HEK293 (cell line): ENCODE results near the gene MRPL14.

Experiments used
- CTCF ChIP-seq: fragments of 450-650 bp; formaldehyde crosslinking; IDR thresholded peaks from 2 replicates; pipeline ENCODE4 v1.5.1; 2016; ENCODE audit warnings: missing biosample characterization, missing genetic modification characterization
- KLF9 ChIP-seq: fragments of 450-650 bp; formaldehyde crosslinking; IDR thresholded peaks from 2 replicates; pipeline ENCODE4 v1.5.1; 2016; ENCODE audit warnings: missing biosample characterization, missing genetic modification characterization, low read depth
- REST ChIP-seq: fragments of 450-650 bp; formaldehyde crosslinking; IDR thresholded peaks from 2 replicates; pipeline ENCODE4 v1.5.1; 2016; ENCODE audit warnings: missing biosample characterization, missing genetic modification characterization
- TCF7L2 ChIP-seq: IDR thresholded peaks from 2 replicates; pipeline ENCODE4 v1.6.1; 2011; ENCODE audit warnings: low read depth, mild to moderate bottlenecking, inconsistent platforms, low read length, moderate library complexity, borderline replicate concordance
- YY1 ChIP-seq: fragments of 450-650 bp; formaldehyde crosslinking; IDR thresholded peaks from 2 replicates; pipeline ENCODE4 v1.5.1; 2018; ENCODE audit warnings: missing biosample characterization, missing genetic modification characterization
- ZNF146 ChIP-seq: fragments of 450-650 bp; formaldehyde crosslinking; IDR thresholded peaks from 2 replicates; pipeline ENCODE4 v1.5.1; 2016; ENCODE audit warnings: missing biosample characterization, missing genetic modification characterization
- ZNF274 ChIP-seq, 2 experiments: fragments of 200-500 bp in 1 of 2; fragments of 450-650 bp in 1 of 2; sonication (Bioruptor generic) in 1 of 2; formaldehyde crosslinking in 1 of 2; IDR thresholded peaks; 2 replicates each; pipeline versions ENCODE4 v1.5.1 to v1.6.1; 2014 to 2016; ENCODE audit warnings: borderline replicate concordance in 1 of 2, inconsistent platforms in 1 of 2, low read length in 1 of 2, missing biosample characterization in 1 of 2, missing genetic modification characterization in 1 of 2
- ZNF513 ChIP-seq: fragments of 450-650 bp; IDR thresholded peaks from 2 replicates; pipeline ENCODE4 v1.5.1; 2018; ENCODE audit warnings: missing biosample characterization, missing genetic modification characterization
- ZNF548 ChIP-seq: fragments of 450-650 bp; formaldehyde crosslinking; IDR thresholded peaks from 2 replicates; pipeline ENCODE4 v1.5.1; 2016; ENCODE audit warnings: missing biosample characterization, missing genetic modification characterization

- TF ChIP-seq CTCF (tag by site-specific recombination) = no peak
- no peak for TF ChIP-seq KLF9 (tag by site-specific recombination)
- no peak for TF ChIP-seq YY1
- TF ChIP-seq REST (tag by site-specific recombination) = no peak
- TF ChIP-seq ZNF513 = no peak
- no peak for TF ChIP-seq ZNF274 (IDR thresholded peaks at IDR 0.05; ENCODE audit: low read length)
- TF ChIP-seq ZNF274 (tag by site-specific recombination; IDR thresholded peaks at IDR 0.05; ENCODE audit: borderline replicate concordance) = no peak
- TF ChIP-seq ZNF548 = no peak
- TF ChIP-seq TCF7L2 = no peak
- no peak for TF ChIP-seq ZNF146
Measured at GRCh38 chr6:44126320-44127149, 717 bp downstream of the MRPL14 start.
